NCI-H2029 treated with DMSO at 0.1 percent for 48 hours (cell line): ENCODE data around the gene NFAM1.

Experiments
- DNase-seq: peaks from one replicate; lab custom pipeline; 2025; lab: John Stamatoyannopoulos, UW

NFAM1 gene

GRCh38 chr22:42439821-42440674 lies 7.8 kb upstream of the NFAM1 start:
- no peak for DNase-seq

GRCh38 chr22:42439021-42439567 lies 6.9 kb upstream of the NFAM1 start:
- DNase-seq, result no peak

- no peak for DNase-seq
These were observed 6.1 kb upstream of the NFAM1 start for GRCh38 chr22:42438293-42438650.

GRCh38 chr22:42437488-42438292 lies 5.5 kb upstream of the NFAM1 start:
- DNase-seq, result no peak

GRCh38 chr22:42436404-42436803 lies 4.2 kb upstream of the NFAM1 start:
- DNase-seq, result no peak

- no peak for DNase-seq
These were observed 2.7 kb upstream of the NFAM1 start for GRCh38 chr22:42434748-42435425.

GRCh38 chr22:42433754-42434682 lies 1.8 kb upstream of the NFAM1 start:
- DNase-seq, result no peak

- DNase-seq, result no peak
These were observed 615 bp upstream of the NFAM1 start for GRCh38 chr22:42432818-42433217.

GRCh38 chr22:42431401-42432019 lies 693 bp downstream of the NFAM1 start:
- DNase-seq, result no peak

GRCh38 chr22:42430528-42431125 lies 1.6 kb downstream of the NFAM1 start:
- no peak for DNase-seq

- DNase-seq, result no peak
These were observed 3.4 kb downstream of the NFAM1 start for GRCh38 chr22:42428760-42429159.

- no peak for DNase-seq
These were observed 4.2 kb downstream of the NFAM1 start for GRCh38 chr22:42428025-42428424.

- no peak for DNase-seq
These were observed 5.0 kb downstream of the NFAM1 start for GRCh38 chr22:42427167-42427566.

- DNase-seq, result no peak
These were observed 6.2 kb downstream of the NFAM1 start for GRCh38 chr22:42425989-42426355.

GRCh38 chr22:42425337-42425988 lies 6.7 kb downstream of the NFAM1 start:
- DNase-seq, result no peak

- DNase-seq, result no peak
These were observed 12.8 kb downstream of the NFAM1 start for GRCh38 chr22:42419243-42419881.

GRCh38 chr22:42418811-42419242 lies 13.4 kb downstream of the NFAM1 start:
- no peak for DNase-seq

GRCh38 chr22:42417645-42418305 lies 14.4 kb downstream of the NFAM1 start:
- no peak for DNase-seq
